ENCODE results near the gene KLHL6. TPM values are rescaled to one million over a fixed set of nuclear protein-coding genes. Genes with fewer than 3 reads are reported as not detected.

The KLHL6 gene
- total and polyA plus RNA-seq, 2 of the 13 experiments (the other 11 are each of a cell fraction or from before 2014, with no cell fraction given) = not detected

- peak; percentile 94 to 96 for TF ChIP-seq HMGXB4 (CRISPR knock-in tag; IDR thresholded peaks at IDR 0.05; ENCODE audit: borderline replicate concordance in 1 of 2, low read depth in 1 of 2)
- 0 out of 2 replicates have a peak, but pooled peaks have one; percentile 84 for TF ChIP-seq DZIP1 (CRISPR knock-in tag; IDR thresholded peaks at IDR 0.05)
- TF ChIP-seq, protein P1, sequence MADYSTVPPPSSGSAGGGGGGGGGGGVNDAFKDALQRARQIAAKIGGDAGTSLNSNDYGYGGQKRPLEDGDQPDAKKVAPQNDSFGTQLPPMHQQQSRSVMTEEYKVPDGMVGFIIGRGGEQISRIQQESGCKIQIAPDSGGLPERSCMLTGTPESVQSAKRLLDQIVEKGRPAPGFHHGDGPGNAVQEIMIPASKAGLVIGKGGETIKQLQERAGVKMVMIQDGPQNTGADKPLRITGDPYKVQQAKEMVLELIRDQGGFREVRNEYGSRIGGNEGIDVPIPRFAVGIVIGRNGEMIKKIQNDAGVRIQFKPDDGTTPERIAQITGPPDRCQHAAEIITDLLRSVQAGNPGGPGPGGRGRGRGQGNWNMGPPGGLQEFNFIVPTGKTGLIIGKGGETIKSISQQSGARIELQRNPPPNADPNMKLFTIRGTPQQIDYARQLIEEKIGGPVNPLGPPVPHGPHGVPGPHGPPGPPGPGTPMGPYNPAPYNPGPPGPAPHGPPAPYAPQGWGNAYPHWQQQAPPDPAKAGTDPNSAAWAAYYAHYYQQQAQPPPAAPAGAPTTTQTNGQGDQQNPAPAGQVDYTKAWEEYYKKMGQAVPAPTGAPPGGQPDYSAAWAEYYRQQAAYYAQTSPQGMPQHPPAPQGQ (CRISPR knock-in tag; IDR thresholded peaks at IDR 0.05; ENCODE audit: borderline replicate concordance) = no peak
- no peak for TF ChIP-seq ZKSCAN8 (CRISPR knock-in tag; IDR thresholded peaks at IDR 0.05; ENCODE audit: borderline replicate concordance)
- TF ChIP-seq, protein P2, sequence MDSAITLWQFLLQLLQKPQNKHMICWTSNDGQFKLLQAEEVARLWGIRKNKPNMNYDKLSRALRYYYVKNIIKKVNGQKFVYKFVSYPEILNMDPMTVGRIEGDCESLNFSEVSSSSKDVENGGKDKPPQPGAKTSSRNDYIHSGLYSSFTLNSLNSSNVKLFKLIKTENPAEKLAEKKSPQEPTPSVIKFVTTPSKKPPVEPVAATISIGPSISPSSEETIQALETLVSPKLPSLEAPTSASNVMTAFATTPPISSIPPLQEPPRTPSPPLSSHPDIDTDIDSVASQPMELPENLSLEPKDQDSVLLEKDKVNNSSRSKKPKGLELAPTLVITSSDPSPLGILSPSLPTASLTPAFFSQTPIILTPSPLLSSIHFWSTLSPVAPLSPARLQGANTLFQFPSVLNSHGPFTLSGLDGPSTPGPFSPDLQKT (CRISPR knock-in tag; IDR thresholded peaks at IDR 0.05; ENCODE audit: borderline replicate concordance) = no peak
- TF ChIP-seq NR3C1 (CRISPR knock-in tag; IDR thresholded peaks at IDR 0.05) = 0 out of 2 replicates have a peak, but pooled peaks have one; percentile 40
- peak; percentile 79; the same call in 1 of the 2 replicates for TF ChIP-seq ZNF614 (CRISPR knock-in tag; IDR thresholded peaks at IDR 0.05; ENCODE audit: borderline replicate concordance)
- TF ChIP-seq, protein P3, sequence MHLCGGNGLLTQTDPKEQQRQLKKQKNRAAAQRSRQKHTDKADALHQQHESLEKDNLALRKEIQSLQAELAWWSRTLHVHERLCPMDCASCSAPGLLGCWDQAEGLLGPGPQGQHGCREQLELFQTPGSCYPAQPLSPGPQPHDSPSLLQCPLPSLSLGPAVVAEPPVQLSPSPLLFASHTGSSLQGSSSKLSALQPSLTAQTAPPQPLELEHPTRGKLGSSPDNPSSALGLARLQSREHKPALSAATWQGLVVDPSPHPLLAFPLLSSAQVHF (CRISPR knock-in tag; IDR thresholded peaks at IDR 0.05) = 0 out of 2 replicates have a peak, but pooled peaks have one; percentile 47
- TF ChIP-seq SMAD9 (CRISPR knock-in tag; IDR thresholded peaks at IDR 0.05) = no peak; the same call in 1 of the 2 replicates
- TF ChIP-seq ZFP41 (CRISPR knock-in tag; IDR thresholded peaks at IDR 0.05; ENCODE audit: borderline replicate concordance) = peak; percentile 73; the same call in 1 of the 2 replicates
- TF ChIP-seq PAX8 (CRISPR knock-in tag; IDR thresholded peaks at IDR 0.05; ENCODE audit: borderline replicate concordance) = no peak
- no peak for TF ChIP-seq RCOR2 (CRISPR knock-in tag; IDR thresholded peaks at IDR 0.05)
- TF ChIP-seq NFE2 (CRISPR knock-in tag; IDR thresholded peaks at IDR 0.05) = no peak
- no peak for TF ChIP-seq HMGA1 (CRISPR knock-in tag; conservative IDR thresholded peaks at IDR 0.05)
- TF ChIP-seq ZNF292 (CRISPR knock-in tag; IDR thresholded peaks at IDR 0.05; ENCODE audit: borderline replicate concordance, low read depth) = peak; percentile 69; the same call in 1 of the 2 replicates
- no peak for TF ChIP-seq EZH2 (conservative IDR thresholded peaks at IDR 0.05; ENCODE audit: low read depth, low read length)
- peak; percentile 74; the same call in 1 of the 2 replicates for TF ChIP-seq ZSCAN21 (CRISPR knock-in tag; IDR thresholded peaks at IDR 0.05; ENCODE audit: borderline replicate concordance)
- peak; percentile 32; the same call in 1 of the 2 replicates for TF ChIP-seq ZNF567 (CRISPR knock-in tag; IDR thresholded peaks at IDR 0.05; ENCODE audit: borderline replicate concordance)
Observed at GRCh38 chr3:183447206-183448001, 108.1 kb downstream of the KLHL6 start (continued).

Measured in HepG2 (cell line).